H1 (cell line): ENCODE data around the gene CRISPLD2. TPM values are rescaled to one million over a fixed set of nuclear protein-coding genes. Genes with fewer than 3 reads are reported as not detected.

ENCODE experiments used
- CTCF ChIA-PET: fragments of 300-600 bp; sonication (Branson Sonifier 250); formaldehyde crosslinking; loops from one replicate; lab custom pipeline; 2021; ENCODE audit not compliant: partially characterized antibody; lab: Charles Lee
- POLR2A ChIA-PET: fragments of 300-600 bp; sonication (Branson Sonifier 250); formaldehyde crosslinking; loops from one replicate; lab custom pipeline; 2021; ENCODE audit warnings: inconsistent platforms; ENCODE audit not compliant: partially characterized antibody; lab: Charles Lee
- DNase-seq, 2 experiments: peaks; one replicate each; pipeline versions ENCODE4 v3.0.0 to v3.0.0-alpha.2; 2010 to 2022; ENCODE audit warnings: low spot score in 2 of 2, low read depth in 1 of 2, mixed read lengths in 1 of 2
- FAIRE-seq: peaks from 2 replicates; lab custom pipeline; 2011; peaks lifted over from hg19 to GRCh38; lab: Jason Lieb, UNC
- H2AFZ ChIP-seq: 2 replicates; pipeline ENCODE4 v1.8.1; 2012; ENCODE audit warnings: low read length, inconsistent platforms
- H2AK5ac ChIP-seq: 2 replicates; pipeline ENCODE4 v1.6.1; 2013; ENCODE audit warnings: low read depth, low read length
- H2BK120ac ChIP-seq: replicated peaks from 2 replicates; pipeline ENCODE3; 2013; ENCODE audit warnings: low read depth, low read length, inconsistent platforms
- H2BK12ac ChIP-seq: 2 replicates; pipeline ENCODE4 v1.6.1; 2013; ENCODE audit warnings: low read depth, low read length
- H2BK15ac ChIP-seq: 2 replicates; pipeline ENCODE4 v1.6.1; 2013; ENCODE audit warnings: low read length
- H2BK20ac ChIP-seq: 2 replicates; pipeline ENCODE4 v1.6.1; 2013; ENCODE audit warnings: low read length
- H2BK5ac ChIP-seq: 2 replicates; pipeline ENCODE4 v1.6.1; 2013; ENCODE audit warnings: low read depth, low read length
- H3K14ac ChIP-seq: 2 replicates; pipeline ENCODE4 v1.6.1; 2013; ENCODE audit warnings: inconsistent platforms; ENCODE audit not compliant: insufficient read length
- H3K18ac ChIP-seq: 2 replicates; pipeline ENCODE4 v1.6.1; 2013; ENCODE audit warnings: low read length; ENCODE audit errors: extremely low read depth
- H3K23ac ChIP-seq: 2 replicates; pipeline ENCODE4 v1.6.1; 2013; ENCODE audit warnings: inconsistent platforms; ENCODE audit not compliant: insufficient read length
- H3K23me2 ChIP-seq: 2 replicates; pipeline ENCODE4 v1.6.1; 2013; ENCODE audit warnings: low read depth, low read length
- H3K27ac ChIP-seq: 2 replicates; pipeline ENCODE4 v1.6.1; 2011; ENCODE audit warnings: low read depth, low read length, inconsistent platforms
- H3K27me3 ChIP-seq, 4 experiments: replicated peaks in 1 of 4; 1 replicate in 1 of 4; 2 replicates in 3 of 4; pipeline versions ENCODE4 v1.6.1 to v1.8.1; 2011 to 2013; ENCODE audit warnings: low read length in 3 of 4, mild to moderate bottlenecking in 3 of 4, inconsistent platforms in 2 of 4, mixed read lengths in 2 of 4, moderate library complexity in 1 of 4; ENCODE audit not compliant: control insufficient read depth in 3 of 4, insufficient read depth in 3 of 4; ENCODE audit errors: extremely low read depth in 1 of 4
- H3K36me3 ChIP-seq, 4 experiments: 2 replicates each; pipeline versions ENCODE4 v1.6.1 to v1.8.1; 2011 to 2013; ENCODE audit warnings: mild to moderate bottlenecking in 4 of 4, low read length in 3 of 4, moderate library complexity in 2 of 4, control low read depth in 1 of 4, inconsistent platforms in 1 of 4; ENCODE audit not compliant: insufficient read depth in 4 of 4, control insufficient read depth in 2 of 4
- H3K4ac ChIP-seq: replicated peaks from 2 replicates; pipeline ENCODE3; 2013; ENCODE audit warnings: low read length, low read depth, mixed read lengths, inconsistent platforms; ENCODE audit not compliant: insufficient read length
- H3K4me1 ChIP-seq, 4 experiments: replicated peaks in 1 of 4; 1 replicate in 1 of 4; 2 replicates in 3 of 4; pipeline versions ENCODE4 v1.6.1 to v1.8.1; 2011 to 2013; ENCODE audit warnings: low read length in 3 of 4, inconsistent platforms in 2 of 4, mixed read lengths in 1 of 4; ENCODE audit not compliant: insufficient read depth in 4 of 4, control insufficient read depth in 3 of 4
- H3K4me2 ChIP-seq, 2 experiments: 2 replicates each; pipeline versions ENCODE4 v1.6.1 to v1.8.1; 2011 to 2013; ENCODE audit warnings: low read depth in 2 of 2, low read length in 2 of 2, control low read depth in 1 of 2, inconsistent platforms in 1 of 2, mild to moderate bottlenecking in 1 of 2; ENCODE audit not compliant: insufficient read depth in 1 of 2
- H3K4me3 ChIP-seq, 4 experiments: fragments of 200-600, 300-600 bp in 1 of 4; sonication (generic), shearing (Covaris generic), sonication (Bioruptor Twin) in 1 of 4; 2 replicates each; pipeline versions ENCODE4 v1.5.1 to v1.8.1; 2011 to 2016; ENCODE audit warnings: low read length in 4 of 4, low read depth in 3 of 4, control low read depth in 2 of 4, inconsistent platforms in 2 of 4, mild to moderate bottlenecking in 2 of 4, mixed read lengths in 1 of 4, moderate library complexity in 1 of 4; ENCODE audit not compliant: insufficient read depth in 2 of 4; ENCODE audit errors: extremely low read depth in 1 of 4
- H3K56ac ChIP-seq: replicated peaks from 2 replicates; pipeline ENCODE3; 2013; ENCODE audit warnings: low read depth, mild to moderate bottlenecking, mixed read lengths, low read length, inconsistent platforms; ENCODE audit not compliant: insufficient read length
- H3K79me1 ChIP-seq: 2 replicates; pipeline ENCODE4 v1.6.1; 2013; ENCODE audit warnings: low read depth, low read length, control low read depth
- H3K79me2 ChIP-seq, 2 experiments: 2 replicates each; pipeline versions ENCODE4 v1.6.1 to v1.8.1; 2012 to 2013; ENCODE audit warnings: low read length in 2 of 2, mild to moderate bottlenecking in 2 of 2, inconsistent platforms in 1 of 2; ENCODE audit not compliant: insufficient read depth in 2 of 2, control insufficient read depth in 1 of 2
- H3K9ac ChIP-seq, 4 experiments: replicated peaks in 1 of 4; 1 replicate in 1 of 4; 2 replicates in 3 of 4; pipeline versions ENCODE4 v1.6.1 to v1.8.1; 2011 to 2013; ENCODE audit warnings: low read depth in 3 of 4, low read length in 3 of 4, control low read depth in 2 of 4, mild to moderate bottlenecking in 2 of 4, moderate library complexity in 2 of 4, inconsistent platforms in 1 of 4; ENCODE audit errors: extremely low read depth in 1 of 4
- H3K9me3 ChIP-seq, 2 experiments: 2 replicates each; pipeline versions ENCODE4 v1.6.1 to v1.8.1; 2012 to 2013; ENCODE audit warnings: mild to moderate bottlenecking in 2 of 2, moderate library complexity in 2 of 2, control low read depth in 1 of 2, inconsistent platforms in 1 of 2, low read depth in 1 of 2, low read length in 1 of 2, mixed read lengths in 1 of 2; ENCODE audit not compliant: insufficient read depth in 2 of 2
- H4K20me1 ChIP-seq, 2 experiments: replicated peaks in 1 of 2; 2 replicates each; pipeline versions ENCODE3 to v1.8.1; 2011 to 2013; ENCODE audit warnings: inconsistent platforms in 2 of 2, low read length in 2 of 2, mild to moderate bottlenecking in 1 of 2; ENCODE audit not compliant: insufficient read depth in 2 of 2, control insufficient read depth in 1 of 2
- H4K5ac ChIP-seq: 2 replicates; pipeline ENCODE4 v1.6.1; 2013; ENCODE audit warnings: low read length, low read depth, mixed read lengths, inconsistent platforms; ENCODE audit not compliant: insufficient read length
- H4K8ac ChIP-seq: 2 replicates; pipeline ENCODE4 v1.8.0; 2013; ENCODE audit warnings: mild to moderate bottlenecking, moderate library complexity, low read length, inconsistent platforms; ENCODE audit not compliant: insufficient read depth; ENCODE audit errors: extremely low read depth
- H4K91ac ChIP-seq: replicated peaks from 2 replicates; pipeline ENCODE3; 2013; ENCODE audit warnings: low read length, mixed read lengths, inconsistent platforms; ENCODE audit not compliant: insufficient read length
- BACH1 ChIP-seq: IDR thresholded peaks from 2 replicates; pipeline ENCODE4 v1.6.1; 2012; ENCODE audit warnings: low read length, improper control_type of control experiment
- KDM5A ChIP-seq: fragments of 200-600 bp; IDR thresholded peaks from 2 replicates; pipeline ENCODE4 v1.7.1; 2012; ENCODE audit warnings: mild to moderate bottlenecking, low read length, inconsistent platforms, mixed read lengths
- POU5F1 ChIP-seq: IDR thresholded peaks from 2 replicates; pipeline ENCODE4 v1.6.1; 2011; ENCODE audit warnings: low read depth, mild to moderate bottlenecking, low read length, moderate library complexity
- SIN3A ChIP-seq, 2 experiments: IDR thresholded peaks in 1 of 2; conservative IDR thresholded peaks in 1 of 2; 2 replicates each; pipeline ENCODE4 v1.6.1; 2011 to 2012; ENCODE audit warnings: low read length in 2 of 2, improper control_type of control experiment in 1 of 2, low read depth in 1 of 2, mild to moderate bottlenecking in 1 of 2
- SP2 ChIP-seq: IDR thresholded peaks from 2 replicates; pipeline ENCODE4 v1.6.1; 2012; ENCODE audit warnings: mild to moderate bottlenecking, low read length, inconsistent platforms
- YY1 ChIP-seq: IDR thresholded peaks from 2 replicates; pipeline ENCODE4 v1.6.1; 2011; ENCODE audit warnings: low read depth, mild to moderate bottlenecking, low read length
- WGBS, 2 experiments: shearing (Covaris generic) in 1 of 2; methylation state at CpG; one replicate each; pipeline versions ENCODE4 v1.1.6 to v1.1.7; 2013 to 2015; ENCODE audit warnings: low lambda C conversion rate in 2 of 2, mixed read lengths in 2 of 2, inconsistent platforms in 1 of 2, low coverage in 1 of 2, missing lambda C conversion rate in 1 of 2; ENCODE audit not compliant: insufficient replicate concordance in 2 of 2, insufficient coverage in 1 of 2, insufficient read length in 1 of 2; ENCODE audit errors: extremely low coverage in 1 of 2, missing lambda C conversion rate in 1 of 2; 5-methylcytosine and 5-hydroxymethylcytosine counted together
- polyA plus RNA-seq, 7 experiments: library from polyadenylated mRNA; depleted of rRNA in 3 of 7; stranded (reverse) in 5 of 7; unstranded in 2 of 7; fragments of >200 nt in 5 of 7; fragments of 200-250 nt in 2 of 7; gene quantifications; 1 replicate in 5 of 7; 2 replicates in 1 of 7; 4 replicates in 1 of 7; pipeline versions ENCODE4 v1.2.1 to v1.2.3, GENCODE V29; 2011 to 2013; ENCODE audit warnings: missing spikeins in 2 of 7, mixed read lengths in 2 of 7
- total RNA-seq: library from RNA; stranded (reverse); fragmentation: NEBNext Ultra II Directional; extraction: Animal tissue kit (Norgen Biotek cat#: 25700); gene quantifications from 2 replicates; pipeline ENCODE4 v1.2.1, GENCODE V29; 2021

Gene CRISPLD2
- total and polyA plus RNA-seq, 2 of the 8 experiments (the other 6 are each of a cell fraction or from before 2014, with no cell fraction given), result 2.7 to 5.1 TPM

- no peak overlapping the region for H3K9ac ChIP-seq
- no peak overlapping the region for H3K14ac ChIP-seq
- no peaks in the 10 kb centered on the region for H3K23me2 ChIP-seq
- no peak overlapping the region for H4K91ac ChIP-seq
- H2AK5ac ChIP-seq, result no peak overlapping the region
- no peaks in the 10 kb centered on the region for H3K27me3 ChIP-seq
- H3K23ac ChIP-seq, result no peak overlapping the region
- no peak overlapping the region for H2BK15ac ChIP-seq
- no peaks in the 10 kb centered on the region for H3K79me1 ChIP-seq
- no peak for FAIRE-seq
- H4K8ac ChIP-seq, result no peak overlapping the region
- DNase-seq, result no peak
- H3K36me3 ChIP-seq, result no peaks in the 10 kb centered on the region
- no peak overlapping the region for H2AFZ ChIP-seq
- H2BK5ac ChIP-seq, result no peak overlapping the region
- H2BK20ac ChIP-seq, result no peak overlapping the region
- no peak overlapping the region for H3K18ac ChIP-seq
- POLR2A ChIA-PET, result no interaction called here
- 88% methylated on average over 9 of the region's 9 CpGs; no CpG with 5 or more reads in 1 of the 2 experiments for WGBS, 2 experiments
- H3K4me1 ChIP-seq, result no peaks in the 10 kb centered on the region
- peaks cover 4 to 7% of the 10 kb centered on the region in 2 experiments; a peak in 3 of 4 replicates for H3K9me3 ChIP-seq
- no peak overlapping the region for H3K4me2 ChIP-seq
- CTCF ChIA-PET, result interaction anchor here (0.9 to 1.5 kb wide), 5 partner anchors 11 to 111 kb away, joined by 3 to 4 read pairs (median 3); no protein-coding TSS in a partner anchor
- no peak overlapping the region for H3K4me3 ChIP-seq
- no peaks in the 10 kb centered on the region for H3K79me2 ChIP-seq
- H3K4ac ChIP-seq, result no peak overlapping the region
- no peak overlapping the region for H3K56ac ChIP-seq
- TF ChIP-seq POU5F1, result no peak
- TF ChIP-seq SIN3A (conservative IDR thresholded peaks at IDR 0.05 in 1 of 2, IDR thresholded peaks at IDR 0.05 in 1 of 2; ENCODE audit: low read depth in 1 of 2, low read length in 2 of 2), result no peak
- no peak for TF ChIP-seq BACH1
- no peak for TF ChIP-seq KDM5A
- TF ChIP-seq YY1, result no peak
- no peak for TF ChIP-seq SP2
- H2BK120ac ChIP-seq, result no peak overlapping the region
- no peak overlapping the region for H2BK12ac ChIP-seq
- H4K5ac ChIP-seq, result no peak overlapping the region
- H3K27ac ChIP-seq, result no peak overlapping the region
- H4K20me1 ChIP-seq, result no peaks in the 10 kb centered on the region
Measured at GRCh38 chr16:84860383-84860782, 40.6 kb downstream of the CRISPLD2 start.
